HepG2 (cell line): Measurements from ENCODE around the gene MON1A. TPM values are rescaled to one million over a fixed set of nuclear protein-coding genes. Genes with fewer than 3 reads are reported as not detected.
A peak's percentile ranks its signal among the peaks of the same experiment; 100 is the strongest.

Experiments
- E2F2 ChIP-seq: sonication (generic); formaldehyde crosslinking; IDR thresholded peaks from 2 replicates; pipeline ENCODE4 v1.4.0; 2020; ENCODE audit warnings: missing genetic modification reagents, borderline replicate concordance
- KAT8 ChIP-seq: IDR thresholded peaks from 2 replicates; pipeline ENCODE4 v1.6.1; 2016; ENCODE audit warnings: missing genetic modification reagents, missing compliant biosample characterization
- KIAA2018 ChIP-seq: sonication (generic); formaldehyde crosslinking; IDR thresholded peaks from 2 replicates; pipeline ENCODE4 v1.5.0; 2020; ENCODE audit warnings: mild to moderate bottlenecking, missing genetic modification reagents, borderline replicate concordance
- KLF15 ChIP-seq: sonication (generic); formaldehyde crosslinking; IDR thresholded peaks from 2 replicates; pipeline ENCODE4 v1.8.1; 2023; ENCODE audit warnings: borderline replicate concordance, mild to moderate bottlenecking, inconsistent platforms, missing genetic modification reagents, mixed read lengths
- MAF1 ChIP-seq: sonication (generic); formaldehyde crosslinking; IDR thresholded peaks from 2 replicates; pipeline ENCODE4 v1.5.0; 2020; ENCODE audit warnings: missing genetic modification reagents, borderline replicate concordance
- PHF21A ChIP-seq: sonication (generic); formaldehyde crosslinking; IDR thresholded peaks from 2 replicates; pipeline ENCODE4 v1.5.0; 2020; ENCODE audit warnings: mild to moderate bottlenecking, missing genetic modification reagents
- PTBP1 ChIP-seq: fragments of 200-400 bp; formaldehyde crosslinking; IDR thresholded peaks from 2 replicates; pipeline ENCODE4 v1.6.1; 2018; ENCODE audit warnings: low read length, low read depth; ENCODE audit not compliant: poor library complexity, severe bottlenecking
- SIX1 ChIP-seq: sonication (generic); formaldehyde crosslinking; IDR thresholded peaks from 2 replicates; pipeline ENCODE4 v1.4.0; 2020; ENCODE audit warnings: missing genetic modification reagents, borderline replicate concordance
- TP53 ChIP-seq: sonication (generic); formaldehyde crosslinking; conservative IDR thresholded peaks from 2 replicates; pipeline ENCODE4 v1.4.0; 2020; ENCODE audit warnings: missing genetic modification reagents
- YEATS4 ChIP-seq: sonication (generic); formaldehyde crosslinking; IDR thresholded peaks from 2 replicates; pipeline ENCODE4 v1.4.0; 2020; ENCODE audit warnings: missing genetic modification reagents, borderline replicate concordance
- ZBTB49 ChIP-seq: sonication (generic); formaldehyde crosslinking; IDR thresholded peaks from 2 replicates; pipeline ENCODE4 v1.4.0; 2020; ENCODE audit warnings: missing genetic modification reagents, borderline replicate concordance
- ZNF501 ChIP-seq: sonication (generic); formaldehyde crosslinking; IDR thresholded peaks from 2 replicates; pipeline ENCODE4 v1.5.1; 2020; ENCODE audit warnings: mild to moderate bottlenecking, moderate library complexity, missing genetic modification reagents
- ZNF746 ChIP-seq: sonication (generic); formaldehyde crosslinking; IDR thresholded peaks from 2 replicates; pipeline ENCODE4 v1.8.0; 2022; ENCODE audit warnings: mild to moderate bottlenecking, missing genetic modification reagents
- polyA plus RNA-seq, 8 experiments: library from polyadenylated mRNA; depleted of rRNA in 3 of 8; stranded (reverse) in 7 of 8; unstranded in 1 of 8; fragments of >200 nt; fragmentation: Illumina TruSeq in 4 of 8; extraction: Trizol in 4 of 8; gene quantifications; 2 replicates each; pipeline versions ENCODE4 v1.2.1 to v1.2.3, GENCODE V29; 2011 to 2016; ENCODE audit warnings: low read depth in 4 of 8, missing spikeins in 1 of 8, mixed read lengths in 1 of 8; ENCODE audit not compliant: insufficient read depth in 1 of 8
- total RNA-seq, 5 experiments: library from RNA; depleted of rRNA; stranded (reverse); fragments of >200 nt; fragmentation: Illumina TruSeq; extraction: Trizol; gene quantifications; 2 replicates each; pipeline ENCODE4 v1.2.3, GENCODE V29; 2016; ENCODE audit warnings: low read depth in 1 of 5
- TF ChIP-seq, protein P1 (sequence below): fragments of 450-650 bp; IDR thresholded peaks from 2 replicates; pipeline ENCODE4 v1.6.1; 2016

The MON1A gene
- total and polyA plus RNA-seq, 2 of the 13 experiments (the other 11 are each of a cell fraction or from before 2014, with no cell fraction given) = 4.6 to 9.0 TPM

DNA sequence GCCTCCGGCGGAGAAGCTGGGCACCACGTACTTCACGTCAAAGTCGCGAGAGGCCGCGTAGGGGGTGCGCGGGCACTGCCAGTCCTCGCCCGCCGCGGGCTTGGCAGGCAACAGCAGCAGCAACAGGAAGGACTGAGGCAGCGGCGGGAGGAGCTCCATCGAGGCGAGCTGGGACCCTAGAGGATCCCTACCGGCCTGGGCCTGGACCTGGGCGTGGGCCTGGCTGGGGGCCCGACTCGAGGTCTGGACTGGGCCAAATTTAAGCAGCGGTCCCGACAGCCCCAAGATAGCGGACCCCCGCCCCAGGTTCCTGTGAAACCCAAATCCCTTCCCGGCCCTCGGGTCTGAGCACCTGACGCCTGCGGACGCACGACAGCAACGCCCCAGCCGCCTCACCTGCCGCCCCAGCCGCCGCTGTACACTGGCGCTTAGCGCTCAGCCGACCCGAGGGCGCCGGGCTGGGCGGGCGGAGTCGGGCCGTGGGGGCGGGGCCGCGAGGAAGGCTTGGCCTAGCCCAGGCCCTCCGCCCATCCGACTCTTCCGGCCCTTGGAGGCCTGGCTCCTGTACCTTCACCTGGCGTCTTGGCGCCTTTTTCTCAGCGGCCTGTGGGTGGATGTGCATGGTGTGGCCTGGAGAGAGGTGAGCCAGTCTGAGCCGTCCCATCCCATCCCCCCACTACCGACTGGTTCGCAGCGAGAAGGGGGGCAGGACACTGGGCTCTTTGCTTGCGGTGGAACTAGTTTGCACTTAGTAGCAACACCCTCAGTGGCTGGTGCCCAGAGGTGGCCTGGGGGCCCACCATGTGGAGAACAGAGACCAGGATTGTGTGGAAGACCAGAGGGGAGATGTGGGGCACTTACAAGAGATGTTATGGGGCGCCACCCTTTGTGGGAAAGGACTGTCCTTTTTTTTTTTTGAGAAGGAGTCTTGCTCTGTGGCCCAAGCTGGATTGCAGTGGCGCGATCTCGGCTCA, 25.9 kb downstream of the MON1A start, which contains the start of gene MST1R (continued):
- no peak for TF ChIP-seq KLF15 (CRISPR knock-in tag)
- TF ChIP-seq YEATS4 (CRISPR knock-in tag) = no peak
- no peak for TF ChIP-seq PHF21A (CRISPR knock-in tag)
- TF ChIP-seq, protein P1, sequence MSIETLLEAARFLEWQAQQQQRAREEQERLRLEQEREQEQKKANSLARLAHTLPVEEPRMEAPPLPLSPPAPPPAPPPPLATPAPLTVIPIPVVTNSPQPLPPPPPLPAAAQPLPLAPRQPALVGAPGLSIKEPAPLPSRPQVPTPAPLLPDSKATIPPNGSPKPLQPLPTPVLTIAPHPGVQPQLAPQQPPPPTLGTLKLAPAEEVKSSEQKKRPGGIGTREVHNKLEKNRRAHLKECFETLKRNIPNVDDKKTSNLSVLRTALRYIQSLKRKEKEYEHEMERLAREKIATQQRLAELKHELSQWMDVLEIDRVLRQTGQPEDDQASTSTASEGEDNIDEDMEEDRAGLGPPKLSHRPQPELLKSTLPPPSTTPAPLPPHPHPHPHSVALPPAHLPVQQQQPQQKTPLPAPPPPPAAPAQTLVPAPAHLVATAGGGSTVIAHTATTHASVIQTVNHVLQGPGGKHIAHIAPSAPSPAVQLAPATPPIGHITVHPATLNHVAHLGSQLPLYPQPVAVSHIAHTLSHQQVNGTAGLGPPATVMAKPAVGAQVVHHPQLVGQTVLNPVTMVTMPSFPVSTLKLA = no peak
- TF ChIP-seq TP53 (CRISPR knock-in tag) = no peak
- no peak for TF ChIP-seq KIAA2018 (CRISPR knock-in tag)
- TF ChIP-seq PTBP1 = no peak
- peak; percentile 74; the same call in 1 of the 2 replicates for TF ChIP-seq ZNF501 (CRISPR knock-in tag)
- TF ChIP-seq MAF1 (CRISPR knock-in tag) = no peak
- TF ChIP-seq ZBTB49 (CRISPR knock-in tag) = no peak
- TF ChIP-seq KAT8 (CRISPR knock-in tag) = 0 out of 2 replicates have a peak, but pooled peaks have one; percentile 31
- TF ChIP-seq E2F2 (CRISPR knock-in tag) = peak; percentile 64; the same call in 1 of the 2 replicates
- no peak for TF ChIP-seq ZNF746 (CRISPR knock-in tag)
- no peak for TF ChIP-seq SIX1 (CRISPR knock-in tag)
